ENCODE data around the gene LGALS7. TPM values are rescaled to one million over a fixed set of nuclear protein-coding genes. Genes with fewer than 3 reads are reported as not detected.

LGALS7 gene
- total RNA-seq, 2 experiments from 2014 or later, result not detected

- no peaks in the 10 kb centered on the region for H3K9me3 Mint-ChIP-seq
- H3K27me3 Mint-ChIP-seq (ENCODE audit: low read depth), result peaks cover 2% of the 10 kb centered on the region
- DNase-seq, result peak; percentile 1
- no peak overlapping the region for H3K4me3 Mint-ChIP-seq
- peaks cover 12% of the 10 kb centered on the region for H3K4me1 Mint-ChIP-seq (ENCODE audit: low read depth)
- no peak overlapping the region for H3K27ac Mint-ChIP-seq
- intact Hi-C loops (cut with micrococcal nuclease), result no loop called here
- no peaks in the 10 kb centered on the region for H3K36me3 Mint-ChIP-seq (ENCODE audit: low read depth)
- CTCF ChIA-PET, result interaction anchor here (0.7 to 1.4 kb wide), 2 partner anchors 9 to 102 kb away, joined by 3 to 9 read pairs; no protein-coding TSS in a partner anchor
Observed at GRCh38 chr19:38740257-38740592, 33.1 kb downstream of the LGALS7 start.

GRCh38 chr19:38739440-38740256 is 33.7 kb downstream of the LGALS7 start:
- intact Hi-C loops (cut with micrococcal nuclease), result no loop called here
- Mint-ChIP-seq H3K27ac (no peak overlapping the region), H3K4me1 (ENCODE audit: low read depth) (peaks cover 17% of the 10 kb centered on the region), H3K27me3 (ENCODE audit: low read depth) (peaks cover 2% of the 10 kb centered on the region), H3K36me3 (ENCODE audit: low read depth) (no peaks in the 10 kb centered on the region), H3K9me3 (no peaks in the 10 kb centered on the region), H3K4me3 (no peak overlapping the region)
- no peak for DNase-seq
- CTCF ChIA-PET, result interaction anchor here (0.7 to 1.4 kb wide), 2 partner anchors 9 to 101 kb away, joined by 3 to 9 read pairs; no protein-coding TSS in a partner anchor

GRCh38 chr19:38737921-38738737 is 35.2 kb downstream of the LGALS7 start:
- CTCF ChIA-PET, result interaction anchor here (0.6 kb wide), 1 partner anchor 218 kb away, joined by 4 read pairs; no protein-coding TSS in a partner anchor

GRCh38 chr19:38737281-38737865 is 35.9 kb downstream of the LGALS7 start:
- Mint-ChIP-seq H3K9me3 (no peaks in the 10 kb centered on the region), H3K27ac (no peak overlapping the region), H3K36me3 (ENCODE audit: low read depth) (no peaks in the 10 kb centered on the region), H3K4me3 (peak overlapping the region; percentile 42), H3K27me3 (ENCODE audit: low read depth) (peaks cover 2% of the 10 kb centered on the region), H3K4me1 (ENCODE audit: low read depth) (peaks cover 22% of the 10 kb centered on the region)
- no peak for DNase-seq
- CTCF ChIA-PET, result no interaction called here
- intact Hi-C loops (cut with micrococcal nuclease), result no loop called here

More at GRCh38 chr19:38737921-38738737, 35.2 kb downstream of the LGALS7 start:
- Mint-ChIP-seq H3K4me3 (peak overlapping the region; percentile 26), H3K4me1 (ENCODE audit: low read depth) (peaks cover 22% of the 10 kb centered on the region), H3K36me3 (ENCODE audit: low read depth) (no peaks in the 10 kb centered on the region), H3K27me3 (ENCODE audit: low read depth) (peaks cover 2% of the 10 kb centered on the region), H3K27ac (no peak overlapping the region), H3K9me3 (no peaks in the 10 kb centered on the region)
- intact Hi-C loops (cut with micrococcal nuclease), result no loop called here
- DNase-seq, result no peak

GRCh38 chr19:38736413-38737280 is 36.7 kb downstream of the LGALS7 start:
- Mint-ChIP-seq H3K27ac (no peak overlapping the region), H3K4me3 (peak overlapping the region; percentile 59), H3K36me3 (ENCODE audit: low read depth) (no peaks in the 10 kb centered on the region), H3K9me3 (no peaks in the 10 kb centered on the region), H3K27me3 (ENCODE audit: low read depth) (peaks cover 2% of the 10 kb centered on the region), H3K4me1 (ENCODE audit: low read depth) (peaks cover 22% of the 10 kb centered on the region)
- intact Hi-C loops (cut with micrococcal nuclease), result no loop called here
- CTCF ChIA-PET, result no interaction called here
- peak; percentile 70 for DNase-seq

GRCh38 chr19:38736036-38736412 is 37.3 kb downstream of the LGALS7 start:
- H3K9me3 Mint-ChIP-seq, result no peaks in the 10 kb centered on the region
- H3K27ac Mint-ChIP-seq, result no peak overlapping the region
- peak; percentile 65 for DNase-seq
- intact Hi-C loops (cut with micrococcal nuclease), result no loop called here
- H3K27me3 Mint-ChIP-seq (ENCODE audit: low read depth), result peaks cover 2% of the 10 kb centered on the region
- H3K36me3 Mint-ChIP-seq (ENCODE audit: low read depth), result no peaks in the 10 kb centered on the region
- H3K4me3 Mint-ChIP-seq, result peak overlapping the region; percentile 34
- CTCF ChIA-PET, result no interaction called here
- H3K4me1 Mint-ChIP-seq (ENCODE audit: low read depth), result peaks cover 22% of the 10 kb centered on the region

GRCh38 chr19:38735257-38735686 is 38.0 kb downstream of the LGALS7 start:
- H3K4me3 Mint-ChIP-seq, result peak overlapping the region; percentile 38
- no peaks in the 10 kb centered on the region for H3K9me3 Mint-ChIP-seq
- no peak overlapping the region for H3K27ac Mint-ChIP-seq
- peaks cover 2% of the 10 kb centered on the region for H3K27me3 Mint-ChIP-seq (ENCODE audit: low read depth)
- no peaks in the 10 kb centered on the region for H3K36me3 Mint-ChIP-seq (ENCODE audit: low read depth)
- CTCF ChIA-PET, result interaction anchor here (0.9 to 1.5 kb wide), 3 partner anchors 153 to 195 kb away, joined by 3 read pairs; partner anchors contain the start of genes MRPS12 and SARS2
- DNase-seq, result no peak
- peaks cover 22% of the 10 kb centered on the region for H3K4me1 Mint-ChIP-seq (ENCODE audit: low read depth)
- intact Hi-C loops (cut with micrococcal nuclease), result no loop called here

GRCh38 chr19:38734426-38735256 is 38.7 kb downstream of the LGALS7 start:
- H3K27ac Mint-ChIP-seq, result no peak overlapping the region
- CTCF ChIA-PET, result interaction anchor here (0.6 to 1.5 kb wide), 4 partner anchors 153 to 522 kb away, joined by 3 read pairs; partner anchors contain the start of genes MRPS12 and SARS2
- H3K27me3 Mint-ChIP-seq (ENCODE audit: low read depth), result peaks cover 2% of the 10 kb centered on the region
- H3K4me3 Mint-ChIP-seq, result peak overlapping the region; percentile 38
- no peaks in the 10 kb centered on the region for H3K9me3 Mint-ChIP-seq
- DNase-seq, result peak; percentile 34
- no peaks in the 10 kb centered on the region for H3K36me3 Mint-ChIP-seq (ENCODE audit: low read depth)
- peaks cover 23% of the 10 kb centered on the region for H3K4me1 Mint-ChIP-seq (ENCODE audit: low read depth)
- intact Hi-C loops (cut with micrococcal nuclease), result no loop called here

GRCh38 chr19:38734176-38734425 is 39.2 kb downstream of the LGALS7 start:
- peaks cover 25% of the 10 kb centered on the region for H3K4me1 Mint-ChIP-seq (ENCODE audit: low read depth)
- no peak overlapping the region for H3K27ac Mint-ChIP-seq
- H3K27me3 Mint-ChIP-seq (ENCODE audit: low read depth), result peaks cover 2% of the 10 kb centered on the region
- CTCF ChIA-PET, result interaction anchor here (1.5 kb wide), 1 partner anchor 196 kb away, joined by 3 read pairs; the partner anchor contains the start of genes MRPS12 and SARS2
- no peaks in the 10 kb centered on the region for H3K9me3 Mint-ChIP-seq
- DNase-seq, result no peak
- H3K36me3 Mint-ChIP-seq (ENCODE audit: low read depth), result peaks cover 2% of the 10 kb centered on the region
- intact Hi-C loops (cut with micrococcal nuclease), result no loop called here
- H3K4me3 Mint-ChIP-seq, result no peak overlapping the region

- Mint-ChIP-seq H3K27ac (no peak overlapping the region), H3K9me3 (no peaks in the 10 kb centered on the region), H3K4me3 (no peak overlapping the region), H3K4me1 (ENCODE audit: low read depth) (peaks cover 24% of the 10 kb centered on the region), H3K27me3 (ENCODE audit: low read depth) (peaks cover 2% of the 10 kb centered on the region), H3K36me3 (ENCODE audit: low read depth) (peaks cover 2% of the 10 kb centered on the region)
- CTCF ChIA-PET, result interaction anchor here (0.8 to 1.0 kb wide), 2 partner anchors 77 to 196 kb away, joined by 3 read pairs; no protein-coding TSS in a partner anchor
- DNase-seq, result no peak
- intact Hi-C loops (cut with micrococcal nuclease), result no loop called here
Observed at GRCh38 chr19:38733493-38734175, 39.7 kb downstream of the LGALS7 start.

GRCh38 chr19:38733241-38733492 is 40.1 kb downstream of the LGALS7 start:
- Mint-ChIP-seq H3K27me3 (ENCODE audit: low read depth) (peaks cover 2% of the 10 kb centered on the region), H3K36me3 (ENCODE audit: low read depth) (peaks cover 2% of the 10 kb centered on the region), H3K4me1 (ENCODE audit: low read depth) (peaks cover 22% of the 10 kb centered on the region), H3K9me3 (no peaks in the 10 kb centered on the region), H3K27ac (no peak overlapping the region), H3K4me3 (no peak overlapping the region)
- DNase-seq, result no peak
- CTCF ChIA-PET, result interaction anchor here (0.8 to 1.0 kb wide), 2 partner anchors 77 to 196 kb away, joined by 3 read pairs; no protein-coding TSS in a partner anchor
- intact Hi-C loops (cut with micrococcal nuclease), result no loop called here

Data from activated naive CD4-positive, alpha-beta T cell treated with anti-CD3 and anti-CD28 coated beads for 36 hours (primary cell).